ENCODE results near the gene GNB4.

- TF ChIP-seq CTCF (IDR thresholded peaks at IDR 0.05) (no peak), EZH2 (IDR thresholded peaks at IDR 0.05; ENCODE audit: borderline replicate concordance, insufficient read depth, low read depth, low read length, poor library complexity, severe bottlenecking) (no peak)
These were observed 87.9 kb downstream of the GNB4 start for GRCh38 chr3:179363332-179363731.

Data from B cell (primary cell).